Stimulated activated memory B cell treated with anti-CD40 and anti-IgM and Interleukin-4, amounts not matched to agents 10 μg/mL and 1 μg/mL and 100 μg/mL, for 72 hours (primary cell): ENCODE results near the gene CARD19.
"Not testable (repeated sequence)": the region's sequence is repeated elsewhere in the genome, so short reads cannot be mapped to it uniquely, and the experiment has no call there.

Experiments
- ATAC-seq: fragments of 150-1000 bp; cut with Tn5 transposase; 2 replicates; pipeline ENCODE4 v1.10.0; 2021
- H3K27ac Mint-ChIP-seq: one replicate; pipeline ENCODE4 v1.8.0; 2022; ENCODE audit warnings: mild to moderate bottlenecking, mixed read lengths
- H3K27me3 Mint-ChIP-seq: one replicate; pipeline ENCODE4 v1.8.0; 2022; ENCODE audit warnings: mixed read lengths
- H3K36me3 Mint-ChIP-seq: one replicate; pipeline ENCODE4 v1.8.0; 2022; ENCODE audit warnings: mixed read lengths
- H3K4me1 Mint-ChIP-seq: one replicate; pipeline ENCODE4 v1.8.0; 2022; ENCODE audit warnings: mixed read lengths
- H3K4me3 Mint-ChIP-seq: one replicate; pipeline ENCODE4 v1.8.0; 2022; ENCODE audit warnings: mild to moderate bottlenecking, moderate library complexity, mixed read lengths
- H3K9me3 Mint-ChIP-seq: one replicate; pipeline ENCODE4 v1.8.0; 2022; ENCODE audit warnings: mixed read lengths

The CARD19 gene

DNA sequence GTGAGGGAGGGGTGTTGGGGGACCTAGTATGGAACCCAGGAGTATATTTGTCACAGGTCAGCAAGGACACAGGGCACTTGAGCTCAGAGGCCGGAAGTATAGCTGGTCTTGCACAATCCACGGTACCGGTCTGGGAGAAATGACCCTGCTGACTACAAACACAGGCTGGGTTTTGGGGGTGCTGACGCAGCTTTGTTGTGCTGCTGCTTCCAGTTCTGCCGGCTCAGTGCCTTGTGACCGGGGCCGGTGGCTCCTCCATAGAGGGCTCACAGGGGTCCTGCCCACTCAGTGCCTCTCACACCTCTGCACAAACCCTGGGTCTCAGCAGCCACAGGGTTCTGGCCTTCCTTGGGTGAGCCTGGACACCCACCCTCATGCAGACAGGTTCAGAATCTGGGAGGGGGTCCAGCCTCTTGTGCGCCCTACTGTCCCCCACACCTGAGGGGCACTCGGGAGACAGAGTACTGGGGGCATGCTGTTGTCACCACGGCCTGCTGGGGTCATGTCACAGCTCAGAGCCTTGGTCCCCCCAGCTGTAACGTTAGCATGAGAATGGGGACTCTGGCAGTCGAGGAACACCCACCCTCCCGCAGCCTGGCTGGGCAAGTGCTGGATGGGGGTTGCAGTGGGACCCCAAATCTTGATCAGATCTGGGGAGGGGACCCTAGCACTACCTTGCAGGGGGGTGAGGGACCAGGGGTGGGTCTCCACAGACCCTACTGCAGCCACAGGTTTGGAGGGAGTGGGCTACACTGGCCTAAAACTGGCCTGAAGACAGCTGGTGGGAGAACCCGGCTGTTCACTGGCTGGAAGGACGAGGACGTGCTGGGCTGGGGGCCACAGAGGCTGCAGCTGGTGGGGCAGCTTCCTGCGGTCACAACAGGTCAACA lies 20.3 kb downstream of the CARD19 start:
- no peak for ATAC-seq
- H3K36me3 Mint-ChIP-seq = peaks cover 28% of the 10 kb centered on the region
- H3K27me3 Mint-ChIP-seq = no peaks in the 10 kb centered on the region
- H3K27ac Mint-ChIP-seq = no peak overlapping the region
- no peaks in the 10 kb centered on the region for H3K9me3 Mint-ChIP-seq
- H3K4me3 Mint-ChIP-seq = no peak overlapping the region
- H3K4me1 Mint-ChIP-seq = peaks cover 44% of the 10 kb centered on the region

DNA sequence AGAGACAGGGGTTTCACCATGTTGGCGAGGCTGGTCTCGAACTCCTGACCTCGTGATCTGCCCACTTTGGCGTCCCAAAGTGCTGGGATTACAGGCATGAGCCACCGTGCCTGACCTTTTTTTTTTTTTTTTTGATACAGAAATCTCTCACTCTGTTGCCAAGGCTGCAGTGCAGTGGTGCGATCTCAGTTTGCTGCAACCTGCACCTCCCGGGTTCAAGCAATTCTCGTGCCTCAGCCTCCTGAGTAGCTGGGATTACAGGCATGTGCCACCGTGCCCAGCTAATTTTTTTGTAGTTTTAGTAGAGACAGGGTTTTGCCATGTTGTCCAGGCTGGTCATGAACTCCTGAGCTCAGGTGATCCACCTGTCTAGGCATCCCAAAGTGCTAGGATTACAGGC lies 21.5 kb downstream of the CARD19 start:
- H3K27ac Mint-ChIP-seq, H3K4me3 Mint-ChIP-seq: not testable (repeated sequence)
- H3K4me1 Mint-ChIP-seq = peaks cover 41% of the 10 kb centered on the region

DNA sequence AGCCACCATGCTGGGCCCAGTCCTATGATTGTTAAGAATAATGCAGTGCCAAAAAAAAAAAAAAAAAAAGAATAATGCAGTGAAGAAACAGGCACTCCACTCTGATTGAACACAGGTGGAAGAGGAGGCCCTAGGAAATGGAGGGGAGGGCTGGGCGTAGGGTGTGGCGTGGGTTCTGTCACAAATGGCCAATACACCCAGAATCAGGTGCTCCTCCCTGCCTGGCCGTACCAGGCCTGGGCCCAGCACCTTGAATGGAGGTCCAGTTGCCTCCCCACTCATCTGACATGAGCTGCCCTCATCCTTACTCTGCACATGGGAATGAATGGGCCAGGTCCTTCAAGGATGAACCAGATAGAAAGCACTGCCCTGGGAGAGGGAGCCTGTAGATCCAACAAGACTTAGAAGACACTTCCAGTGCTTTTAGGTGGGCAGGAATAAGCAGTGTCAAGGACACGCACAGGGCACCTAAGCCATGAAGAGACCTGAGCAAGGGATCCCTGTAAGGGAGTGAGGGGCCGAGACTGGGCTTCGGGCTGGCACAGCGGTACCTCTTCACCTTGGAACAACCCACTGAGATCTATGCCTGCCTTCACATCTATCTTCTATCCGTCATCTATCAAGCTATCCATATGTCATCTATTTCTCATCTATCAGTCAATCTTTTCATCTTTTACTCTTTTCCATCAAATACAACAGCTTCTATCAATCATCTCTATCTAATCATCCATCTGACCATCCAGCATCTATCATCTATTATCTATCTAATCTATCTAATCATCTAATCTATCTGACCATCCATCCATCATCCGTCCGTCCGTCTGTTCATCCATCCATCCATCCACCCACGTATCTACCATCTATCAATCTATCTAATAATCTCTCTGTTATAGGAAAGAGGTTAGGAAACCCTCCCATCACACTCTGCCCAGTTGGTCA lies 22.2 kb downstream of the CARD19 start:
- Mint-ChIP-seq H3K9me3 (no peaks in the 10 kb centered on the region), H3K27me3 (no peaks in the 10 kb centered on the region), H3K4me1 (peaks cover 41% of the 10 kb centered on the region), H3K27ac (peak overlapping the region; percentile 77), H3K4me3 (no peak overlapping the region), H3K36me3 (peaks cover 25% of the 10 kb centered on the region)
- ATAC-seq = no peak

More for the DNA sequence above, 21.5 kb downstream of the CARD19 start:
- not testable (repeated sequence) for ATAC-seq, H3K27me3 Mint-ChIP-seq, H3K9me3 Mint-ChIP-seq
- peaks cover 32% of the 10 kb centered on the region for H3K36me3 Mint-ChIP-seq

DNA sequence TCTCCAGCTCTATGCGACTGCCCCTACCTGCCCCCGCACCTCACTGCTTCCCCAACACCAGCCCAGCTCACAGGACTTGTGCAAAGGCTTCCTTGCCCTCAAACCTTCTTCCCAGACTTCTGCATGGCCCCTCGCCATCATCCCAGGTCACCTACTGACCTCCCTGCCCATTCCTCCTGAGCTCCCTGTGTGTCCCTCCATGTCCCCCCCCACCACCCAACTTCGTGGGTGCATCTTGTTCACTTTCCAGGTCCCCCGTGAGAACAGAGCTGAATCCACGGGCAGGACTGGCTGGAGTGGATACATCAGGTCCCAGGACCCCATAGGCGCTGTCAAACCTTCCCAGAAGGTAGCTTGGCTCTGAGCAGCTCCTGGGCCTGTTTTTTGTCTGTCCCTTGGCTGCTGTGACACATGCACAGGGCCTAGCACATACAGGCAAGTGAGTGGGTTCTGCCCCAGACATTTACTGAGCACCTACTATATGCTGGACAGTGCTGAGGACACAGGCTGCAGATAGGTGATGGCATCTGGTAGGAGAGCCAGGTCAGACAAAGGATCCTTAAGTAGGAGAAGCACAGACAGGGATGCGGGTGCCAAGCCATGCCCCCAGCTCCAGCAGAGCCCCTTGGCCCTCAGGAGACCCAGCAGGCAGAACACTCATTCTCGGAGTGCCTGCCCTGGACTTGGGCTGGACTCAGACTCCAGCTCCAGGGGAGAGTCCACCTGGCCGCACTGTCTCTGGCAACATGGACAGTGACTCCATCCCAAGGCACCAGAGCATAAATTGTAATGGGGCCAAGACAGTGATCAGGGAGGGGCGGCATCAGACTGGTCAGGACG lies 23.1 kb downstream of the CARD19 start:
- Mint-ChIP-seq H3K9me3 (no peaks in the 10 kb centered on the region), H3K36me3 (peaks cover 27% of the 10 kb centered on the region), H3K27me3 (no peaks in the 10 kb centered on the region), H3K27ac (peak overlapping the region; percentile 77), H3K4me3 (peak overlapping the region; percentile 16), H3K4me1 (peaks cover 41% of the 10 kb centered on the region)
- no peak for ATAC-seq

DNA sequence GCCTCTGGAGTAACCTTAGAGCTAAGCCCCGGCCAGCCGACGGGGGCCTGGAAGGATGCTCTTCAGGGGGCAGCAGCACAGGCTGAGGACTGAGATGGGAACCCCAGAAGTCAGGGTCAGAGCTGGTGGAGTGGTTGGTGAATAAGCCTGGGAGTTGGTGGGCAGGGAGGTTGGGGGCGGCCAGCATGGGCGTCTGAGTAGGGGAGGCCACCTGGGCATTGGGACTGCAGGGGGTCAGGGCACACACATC lies 23.6 kb downstream of the CARD19 start:
- Mint-ChIP-seq H3K4me3 (peak overlapping the region; percentile 16), H3K4me1 (peaks cover 37% of the 10 kb centered on the region), H3K9me3 (no peaks in the 10 kb centered on the region), H3K27me3 (no peaks in the 10 kb centered on the region), H3K36me3 (peaks cover 32% of the 10 kb centered on the region), H3K27ac (peak overlapping the region; percentile 77)
- ATAC-seq = no peak

- Mint-ChIP-seq H3K4me3 (peak overlapping the region; percentile 16), H3K9me3 (no peaks in the 10 kb centered on the region), H3K27ac (peak overlapping the region; percentile 77), H3K4me1 (peaks cover 32% of the 10 kb centered on the region), H3K36me3 (peaks cover 36% of the 10 kb centered on the region), H3K27me3 (no peaks in the 10 kb centered on the region)
- ATAC-seq = peak; percentile 91
Observed at GRCh38 chr9:93119953-93120845, 24.2 kb downstream of the CARD19 start.

DNA sequence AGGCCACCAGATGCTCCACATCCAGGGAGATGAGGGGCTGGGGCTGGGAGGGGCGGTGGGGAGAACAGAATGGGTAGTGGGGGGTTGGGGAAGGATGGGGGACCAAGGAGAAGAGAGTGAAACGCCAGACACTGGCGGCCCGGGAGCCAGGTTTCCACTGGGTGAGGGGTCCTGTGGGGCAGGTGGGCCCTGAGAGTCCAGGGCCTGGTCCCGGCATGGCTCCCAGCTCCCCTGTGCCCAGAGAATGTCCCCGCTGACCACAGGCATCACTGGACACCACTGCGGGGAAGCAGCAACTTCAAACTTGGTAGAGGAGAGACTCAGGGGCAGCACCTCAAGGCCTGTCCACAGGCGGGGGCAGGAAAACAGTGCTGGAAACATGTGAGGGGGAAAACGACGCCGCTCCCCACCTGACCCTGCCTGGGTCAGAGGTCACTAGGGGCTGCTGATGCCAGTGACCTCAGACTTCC lies 24.9 kb downstream of the CARD19 start:
- H3K36me3 Mint-ChIP-seq = peaks cover 39% of the 10 kb centered on the region
- no peaks in the 10 kb centered on the region for H3K9me3 Mint-ChIP-seq
- no peak for ATAC-seq
- H3K4me1 Mint-ChIP-seq = peaks cover 33% of the 10 kb centered on the region
- H3K27ac Mint-ChIP-seq = peak overlapping the region; percentile 77
- H3K27me3 Mint-ChIP-seq = no peaks in the 10 kb centered on the region
- H3K4me3 Mint-ChIP-seq = no peak overlapping the region

- H3K9me3 Mint-ChIP-seq = no peaks in the 10 kb centered on the region
- H3K36me3 Mint-ChIP-seq = peaks cover 45% of the 10 kb centered on the region
- no peak overlapping the region for H3K4me3 Mint-ChIP-seq
- peak overlapping the region; percentile 28 for H3K27ac Mint-ChIP-seq
- H3K4me1 Mint-ChIP-seq = peaks cover 39% of the 10 kb centered on the region
- no peaks in the 10 kb centered on the region for H3K27me3 Mint-ChIP-seq
- no peak for ATAC-seq
Observed at GRCh38 chr9:93121316-93122241, 25.6 kb downstream of the CARD19 start.

DNA sequence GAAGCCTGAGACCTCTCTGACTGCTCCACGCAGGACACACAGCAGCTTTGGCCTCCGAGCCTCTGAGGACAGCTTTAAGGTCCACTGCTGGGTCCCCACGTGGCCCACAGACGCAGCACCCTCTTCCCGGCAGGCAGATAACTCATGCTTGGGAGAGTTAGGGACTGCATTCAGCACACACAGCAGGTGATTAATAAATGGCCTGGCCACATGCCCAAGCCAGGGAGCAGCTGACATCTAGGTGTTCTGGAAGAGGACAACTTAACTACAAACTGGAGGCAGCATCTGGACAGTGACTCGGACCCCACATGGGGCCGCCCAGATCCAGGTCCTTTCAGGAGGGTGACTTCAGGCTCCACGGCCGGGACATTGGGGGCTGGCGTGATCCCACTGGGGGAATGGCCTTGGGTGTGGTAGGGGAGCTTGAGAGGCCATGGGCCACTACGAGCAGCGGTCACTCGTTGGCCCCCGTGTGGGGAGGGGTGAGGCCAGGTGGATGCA lies 26.8 kb downstream of the CARD19 start:
- Mint-ChIP-seq H3K36me3 (peaks cover 45% of the 10 kb centered on the region), H3K27me3 (no peaks in the 10 kb centered on the region), H3K4me3 (no peak overlapping the region), H3K4me1 (peaks cover 50% of the 10 kb centered on the region), H3K27ac (no peak overlapping the region), H3K9me3 (no peaks in the 10 kb centered on the region)
- no peak for ATAC-seq

DNA sequence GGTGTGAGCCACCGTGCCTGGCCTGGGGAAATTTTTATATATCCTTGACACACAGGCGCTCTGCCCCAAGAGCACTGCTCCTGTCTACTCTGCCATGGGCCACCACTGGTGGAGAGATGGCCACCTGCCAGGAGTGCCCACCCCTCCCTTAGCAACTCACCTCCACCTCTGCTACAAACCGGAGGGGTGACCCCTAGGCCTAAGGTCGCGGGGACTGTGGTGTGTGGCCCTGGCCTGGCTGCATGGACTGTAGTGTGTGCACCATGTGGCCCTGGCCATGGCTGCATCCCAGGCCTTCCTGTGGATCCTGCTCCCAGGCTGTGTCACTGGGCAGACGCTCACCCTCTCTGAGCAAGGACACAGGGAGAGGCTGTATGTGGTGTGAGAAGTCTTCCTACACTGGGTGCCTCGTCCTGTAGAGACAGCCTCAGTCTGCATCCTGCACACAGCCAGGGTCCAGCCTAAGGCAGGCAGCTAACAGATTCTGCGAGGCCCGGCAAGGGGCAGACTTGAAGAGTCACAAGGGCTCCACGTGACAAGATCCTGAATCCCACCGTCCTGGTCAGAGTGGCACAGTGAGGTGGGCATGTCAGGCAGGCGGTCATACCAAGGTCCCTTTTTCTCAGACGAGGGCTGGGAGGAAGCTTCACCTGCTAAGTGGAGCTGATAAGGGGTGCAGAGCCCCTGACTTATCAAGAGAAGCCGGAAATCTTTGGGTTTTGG lies 27.7 kb downstream of the CARD19 start:
- H3K4me1 Mint-ChIP-seq = peaks cover 60% of the 10 kb centered on the region
- H3K9me3 Mint-ChIP-seq = no peaks in the 10 kb centered on the region
- no peak overlapping the region for H3K4me3 Mint-ChIP-seq
- H3K27ac Mint-ChIP-seq = no peak overlapping the region
- peaks cover 45% of the 10 kb centered on the region for H3K36me3 Mint-ChIP-seq
- no peaks in the 10 kb centered on the region for H3K27me3 Mint-ChIP-seq
- no peak for ATAC-seq

GRCh38 chr9:93124793-93125192 lies 28.8 kb downstream of the CARD19 start:
- peaks cover 45% of the 10 kb centered on the region for H3K36me3 Mint-ChIP-seq
- H3K27ac Mint-ChIP-seq = no peak overlapping the region
- peaks cover 53% of the 10 kb centered on the region for H3K4me1 Mint-ChIP-seq
- no peaks in the 10 kb centered on the region for H3K27me3 Mint-ChIP-seq
- H3K9me3 Mint-ChIP-seq = no peaks in the 10 kb centered on the region
- no peak overlapping the region for H3K4me3 Mint-ChIP-seq
- ATAC-seq = no peak

DNA sequence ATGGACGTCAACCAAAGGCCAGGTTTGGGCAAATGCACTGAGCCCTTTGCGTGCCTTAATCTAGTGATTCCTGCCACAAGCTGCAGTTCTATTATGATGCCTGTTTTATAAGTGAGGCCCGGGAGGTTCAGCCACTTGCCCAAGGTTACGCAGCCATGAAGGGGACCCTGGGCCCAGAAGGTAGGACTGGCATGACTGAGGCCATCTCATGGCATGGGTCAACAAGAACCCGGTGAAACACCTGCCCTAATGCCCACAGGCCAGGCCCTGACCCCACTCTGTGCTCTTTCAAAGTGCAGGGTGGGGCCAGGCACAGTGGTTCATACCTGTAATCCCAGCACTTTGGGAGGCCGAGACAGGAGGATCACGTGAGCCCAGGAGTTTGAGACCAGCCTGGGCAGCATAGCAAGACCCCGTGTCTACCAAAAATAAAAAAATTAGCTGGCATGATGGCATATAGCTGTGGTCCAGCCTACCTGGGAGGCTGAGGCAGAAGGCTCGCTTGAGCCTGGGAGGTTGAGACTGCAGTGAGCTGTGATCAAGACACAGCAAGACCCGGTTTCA lies 29.4 kb downstream of the CARD19 start:
- peaks cover 50% of the 10 kb centered on the region for H3K4me1 Mint-ChIP-seq
- no peak for ATAC-seq
- no peak overlapping the region for H3K27ac Mint-ChIP-seq
- no peaks in the 10 kb centered on the region for H3K9me3 Mint-ChIP-seq
- peaks cover 45% of the 10 kb centered on the region for H3K36me3 Mint-ChIP-seq
- H3K27me3 Mint-ChIP-seq = no peaks in the 10 kb centered on the region
- H3K4me3 Mint-ChIP-seq = no peak overlapping the region
